Upper lobe of left lung (tissue), 6 donors: ENCODE results near the gene SEPTIN8. TPM values are rescaled to one million over a fixed set of nuclear protein-coding genes. Genes with fewer than 3 reads are reported as not detected.

ENCODE experiments used
- ATAC-seq, 2 donors: fragments of 200-7000 bp; cut with Tn5 transposase; one replicate each; pipeline ENCODE4 v1.9.1; 2022; ENCODE audit warnings: mild to moderate bottlenecking in 2 of 2, moderate library complexity in 2 of 2; ENCODE audit not compliant: low FRiP score in 2 of 2
- DNase-seq, 2 donors: peaks; one replicate each; pipeline ENCODE4 v3.0.0-alpha.2; 2019 to 2020
- H3K27ac ChIP-seq, 4 donors: fragments of 200-600 bp; sonication (generic); one replicate each; pipeline ENCODE4 v1.5.1; 2016 to 2019
- H3K27me3 ChIP-seq, 4 donors: fragments of 200-600 bp; sonication (generic); one replicate each; pipeline ENCODE4 v1.5.1; 2017 to 2019
- H3K36me3 ChIP-seq, 4 donors: fragments of 200-600 bp; sonication (generic); one replicate each; pipeline ENCODE4 v1.5.1; 2016 to 2019
- H3K4me1 ChIP-seq, 4 donors: fragments of 200-600 bp; sonication (generic); one replicate each; pipeline ENCODE4 v1.5.1; 2018 to 2019
- H3K4me3 ChIP-seq, 4 donors: fragments of 200-600 bp; sonication (generic); one replicate each; pipeline ENCODE4 v1.5.1; 2017 to 2019; ENCODE audit warnings: mild to moderate bottlenecking in 2 of 4, moderate library complexity in 1 of 4
- H3K9me3 ChIP-seq, 4 donors: fragments of 200-600 bp; sonication (generic); one replicate each; pipeline ENCODE4 v1.5.1; 2018 to 2019
- EP300 ChIP-seq, 4 donors: sonication (generic); formaldehyde crosslinking; IDR thresholded peaks; one replicate each; pipeline ENCODE4 v1.5.1; 2017; ENCODE audit warnings: antibody characterized with exemption in 4 of 4, control low read depth in 2 of 4
- POLR2A ChIP-seq, 4 donors: fragments of 450-650 bp; IDR thresholded peaks; one replicate each; pipeline ENCODE4 v1.5.1; 2016 to 2017; ENCODE audit warnings: antibody characterized with exemption in 4 of 4, mild to moderate bottlenecking in 2 of 4
- POLR2AphosphoS5 ChIP-seq, 2 donors: sonication (generic); formaldehyde crosslinking; IDR thresholded peaks; one replicate each; pipeline ENCODE4 v1.5.1; 2017; ENCODE audit warnings: antibody characterized with exemption in 2 of 2
- WGBS, 2 donors: methylation state at CpG; one replicate each; pipeline ENCODE4 v1.1.5; 2017 to 2018; 5-methylcytosine and 5-hydroxymethylcytosine counted together
- total RNA-seq, 6 donors: library from RNA; depleted of rRNA in 4 of 6; stranded (reverse); fragments of >200 nt in 4 of 6; gene quantifications; one replicate each; pipeline versions ENCODE4 v1.1.0 to v1.2.1, GENCODE V29; 2016 to 2021
- TF ChIP-seq, protein P1 (sequence below), 6 experiments: fragments of 450-650 bp in 4 of 6; fragments of 200-600 bp in 2 of 6; sonication (generic) in 2 of 6; IDR thresholded peaks; one replicate each; pipeline ENCODE4 v1.5.1; 2016 to 2019; ENCODE audit warnings: antibody characterized with exemption in 6 of 6
- donor health status: DM: no; HTN: no; CAD: no; lungs with moderate emphysema.
- donor health status: DM: no; HTN: yes; CAD: no; lungs with severe emphysema.

SEPTIN8 gene
- total RNA-seq, 6 donors from 2014 or later = 26.3 to 41.5 (median 31.5) TPM

- ATAC-seq = peak in 1 of 2 donors; percentile 48
- WGBS, 2 donors = 78 to 79% methylated on average over 7 of the region's 7 CpGs
- peaks cover 0 to 13% (median 10%) of the 10 kb centered on the region in 4 donors for H3K27me3 ChIP-seq
- no peak for DNase-seq
- no peak overlapping the region for H3K27ac ChIP-seq
- no peaks in the 10 kb centered on the region for H3K36me3 ChIP-seq
- H3K4me1 ChIP-seq = peaks cover 9 to 16% (median 11%) of the 10 kb centered on the region in 4 donors
- no peaks in the 10 kb centered on the region for H3K9me3 ChIP-seq
- H3K4me3 ChIP-seq = no peak overlapping the region
- TF ChIP-seq EP300 (IDR thresholded peaks at IDR 0.05) (no peak), POLR2A (IDR thresholded peaks at IDR 0.05) (no peak), POLR2AphosphoS5 (IDR thresholded peaks at IDR 0.05) (no peak)
- TF ChIP-seq, protein P1, sequence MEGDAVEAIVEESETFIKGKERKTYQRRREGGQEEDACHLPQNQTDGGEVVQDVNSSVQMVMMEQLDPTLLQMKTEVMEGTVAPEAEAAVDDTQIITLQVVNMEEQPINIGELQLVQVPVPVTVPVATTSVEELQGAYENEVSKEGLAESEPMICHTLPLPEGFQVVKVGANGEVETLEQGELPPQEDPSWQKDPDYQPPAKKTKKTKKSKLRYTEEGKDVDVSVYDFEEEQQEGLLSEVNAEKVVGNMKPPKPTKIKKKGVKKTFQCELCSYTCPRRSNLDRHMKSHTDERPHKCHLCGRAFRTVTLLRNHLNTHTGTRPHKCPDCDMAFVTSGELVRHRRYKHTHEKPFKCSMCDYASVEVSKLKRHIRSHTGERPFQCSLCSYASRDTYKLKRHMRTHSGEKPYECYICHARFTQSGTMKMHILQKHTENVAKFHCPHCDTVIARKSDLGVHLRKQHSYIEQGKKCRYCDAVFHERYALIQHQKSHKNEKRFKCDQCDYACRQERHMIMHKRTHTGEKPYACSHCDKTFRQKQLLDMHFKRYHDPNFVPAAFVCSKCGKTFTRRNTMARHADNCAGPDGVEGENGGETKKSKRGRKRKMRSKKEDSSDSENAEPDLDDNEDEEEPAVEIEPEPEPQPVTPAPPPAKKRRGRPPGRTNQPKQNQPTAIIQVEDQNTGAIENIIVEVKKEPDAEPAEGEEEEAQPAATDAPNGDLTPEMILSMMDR (IDR thresholded peaks at IDR 0.05) = no peak
Measured at GRCh38 chr5:132751444-132751843, 25.6 kb downstream of the SEPTIN8 start.

- DNase-seq = no peak
- 80 to 84% methylated on average over 10 of the region's 10 CpGs for WGBS, 2 donors
- H3K27me3 ChIP-seq = peaks cover 0 to 13% (median 10%) of the 10 kb centered on the region in 4 donors
- H3K4me1 ChIP-seq = peaks cover 9 to 16% (median 11%) of the 10 kb centered on the region in 4 donors
- no peak overlapping the region for H3K27ac ChIP-seq
- H3K36me3 ChIP-seq = no peaks in the 10 kb centered on the region
- no peak for ATAC-seq
- TF ChIP-seq, protein P1 (IDR thresholded peaks at IDR 0.05) = no peak
- TF ChIP-seq EP300 (IDR thresholded peaks at IDR 0.05) (no peak), POLR2AphosphoS5 (IDR thresholded peaks at IDR 0.05) (no peak), POLR2A (IDR thresholded peaks at IDR 0.05) (no peak)
- H3K9me3 ChIP-seq = no peaks in the 10 kb centered on the region
- H3K4me3 ChIP-seq = no peak overlapping the region
Measured at GRCh38 chr5:132750471-132751230, 26.4 kb downstream of the SEPTIN8 start.

DNA sequence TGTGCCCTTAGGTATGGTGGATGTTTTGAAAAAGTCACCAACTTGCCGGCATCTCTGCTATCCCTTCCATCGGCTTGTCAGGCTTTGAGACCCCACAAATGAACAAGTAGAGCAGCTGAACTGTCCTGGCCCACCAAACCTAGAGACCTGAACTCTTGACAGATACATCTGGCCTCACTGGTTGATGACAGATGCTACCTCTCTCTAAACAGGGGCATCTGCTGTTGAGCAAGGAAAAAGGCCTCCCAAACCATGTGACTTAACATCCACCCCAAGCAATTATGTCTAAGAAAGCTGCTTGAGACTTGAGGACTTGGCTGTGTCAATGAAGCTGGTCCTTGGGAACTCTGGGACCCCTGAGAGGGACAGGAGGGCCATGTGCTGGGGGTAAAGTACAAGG, 27.5 kb downstream of the SEPTIN8 start:
- no peak for DNase-seq
- TF ChIP-seq POLR2A (IDR thresholded peaks at IDR 0.05) = no peak
- TF ChIP-seq POLR2AphosphoS5 (IDR thresholded peaks at IDR 0.05) = no peak
- no peak for TF ChIP-seq EP300 (IDR thresholded peaks at IDR 0.05)
- TF ChIP-seq, protein P1 (IDR thresholded peaks at IDR 0.05) = no peak
- no peak overlapping the region for H3K27ac ChIP-seq
- WGBS, 2 donors = 89% methylated on average over 2 of the region's 2 CpGs; no CpG with 5 or more reads in 1 of the 2 donors
- H3K9me3 ChIP-seq = no peaks in the 10 kb centered on the region
- H3K36me3 ChIP-seq = no peaks in the 10 kb centered on the region
- no peak for ATAC-seq
- peaks cover 9 to 16% (median 11%) of the 10 kb centered on the region in 4 donors for H3K4me1 ChIP-seq
- no peak overlapping the region for H3K4me3 ChIP-seq
- peaks cover 0 to 13% (median 10%) of the 10 kb centered on the region in 4 donors for H3K27me3 ChIP-seq

DNA sequence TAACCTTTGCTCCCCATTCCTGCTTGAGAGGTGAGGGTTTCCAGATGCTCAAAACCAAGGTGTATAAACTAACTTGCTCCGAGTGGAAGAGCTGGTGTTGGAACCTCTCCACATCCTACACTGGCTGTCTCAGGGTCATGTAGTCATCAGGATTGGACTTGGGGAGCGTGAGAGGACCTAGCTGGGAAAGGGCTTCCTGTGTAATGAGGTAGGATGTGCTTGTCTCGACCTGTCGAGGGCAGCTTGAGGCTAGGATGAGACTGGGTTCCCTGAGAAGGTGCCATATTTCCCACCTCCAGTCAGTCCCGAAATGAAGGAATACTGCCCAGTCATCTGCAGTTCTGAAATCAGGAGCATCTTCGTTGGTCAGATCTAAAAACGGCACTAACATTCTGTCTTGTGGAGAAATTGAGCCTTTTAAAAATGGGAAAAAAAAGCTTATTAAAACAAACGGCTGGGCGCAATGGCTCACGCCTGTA, 28.5 kb downstream of the SEPTIN8 start:
- H3K4me3 ChIP-seq = no peak overlapping the region

More for the DNA sequence above, 28.5 kb downstream of the SEPTIN8 start:
- no peak overlapping the region for H3K27ac ChIP-seq
- H3K36me3 ChIP-seq = no peaks in the 10 kb centered on the region
- 87 to 94% methylated on average over 10 of the region's 10 CpGs for WGBS, 2 donors
- no peak for TF ChIP-seq POLR2AphosphoS5 (IDR thresholded peaks at IDR 0.05)
- TF ChIP-seq, protein P1 (IDR thresholded peaks at IDR 0.05) = no peak
- peaks cover 0 to 13% (median 10%) of the 10 kb centered on the region in 4 donors for H3K27me3 ChIP-seq
- no peak for ATAC-seq
- peaks cover 9 to 16% (median 11%) of the 10 kb centered on the region in 4 donors for H3K4me1 ChIP-seq
- DNase-seq = no peak
- no peaks in the 10 kb centered on the region for H3K9me3 ChIP-seq
